Measurements from ENCODE around the gene CCDC122.

The CCDC122 gene

GRCh38 chr13:43797869-43798268 lies 81.7 kb downstream of the CCDC122 start:
- H3K4me3 ChIP-seq (ENCODE audit: low read length) = no peak overlapping the region
- H3K36me3 ChIP-seq (ENCODE audit: insufficient read depth, low read depth, low read length) = no peaks in the 10 kb centered on the region
- no peaks in the 10 kb centered on the region for H3K4me1 ChIP-seq (ENCODE audit: insufficient read depth, low read length)
- no peaks in the 10 kb centered on the region for H3K9me3 ChIP-seq (ENCODE audit: insufficient read depth, low read depth, low read length)
- H3K27me3 ChIP-seq (ENCODE audit: insufficient read depth, low read length) = no peaks in the 10 kb centered on the region
- no peak overlapping the region for H3K9ac ChIP-seq (ENCODE audit: low read depth, low read length)
- no peak overlapping the region for H3K27ac ChIP-seq (ENCODE audit: low read length)

GRCh38 chr13:43797159-43797558 lies 82.4 kb downstream of the CCDC122 start:
- Histone ChIP-seq H3K4me3 (ENCODE audit: low read length) (no peak overlapping the region), H3K27ac (ENCODE audit: low read length) (no peak overlapping the region), H3K4me1 (ENCODE audit: insufficient read depth, low read length) (no peaks in the 10 kb centered on the region), H3K9me3 (ENCODE audit: insufficient read depth, low read depth, low read length) (no peaks in the 10 kb centered on the region), H3K9ac (ENCODE audit: low read depth, low read length) (no peak overlapping the region), H3K27me3 (ENCODE audit: insufficient read depth, low read length) (no peaks in the 10 kb centered on the region), H3K36me3 (ENCODE audit: insufficient read depth, low read depth, low read length) (no peaks in the 10 kb centered on the region)

- Histone ChIP-seq H3K4me3 (ENCODE audit: low read length) (no peak overlapping the region), H3K4me1 (ENCODE audit: insufficient read depth, low read length) (no peaks in the 10 kb centered on the region), H3K27ac (ENCODE audit: low read length) (no peak overlapping the region), H3K9ac (ENCODE audit: low read depth, low read length) (no peak overlapping the region), H3K9me3 (ENCODE audit: insufficient read depth, low read depth, low read length) (no peaks in the 10 kb centered on the region), H3K27me3 (ENCODE audit: insufficient read depth, low read length) (peaks cover 5% of the 10 kb centered on the region; the same call in 1 of the 2 replicates), H3K36me3 (ENCODE audit: insufficient read depth, low read depth, low read length) (no peaks in the 10 kb centered on the region)
Measured at GRCh38 chr13:43794416-43794815, 85.1 kb downstream of the CCDC122 start.

- Histone ChIP-seq H3K9me3 (ENCODE audit: insufficient read depth, low read depth, low read length) (no peaks in the 10 kb centered on the region), H3K4me3 (ENCODE audit: low read length) (no peak overlapping the region), H3K27ac (ENCODE audit: low read length) (no peak overlapping the region)
Measured at GRCh38 chr13:43792076-43792881, 87.3 kb downstream of the CCDC122 start.

GRCh38 chr13:43787997-43788396 lies 91.5 kb downstream of the CCDC122 start:
- no peak overlapping the region for H3K9ac ChIP-seq (ENCODE audit: low read depth, low read length)
- H3K4me3 ChIP-seq (ENCODE audit: low read length) = peak overlapping the region; percentile 76
- H3K36me3 ChIP-seq (ENCODE audit: insufficient read depth, low read depth, low read length) = no peaks in the 10 kb centered on the region
- peaks cover 11% of the 10 kb centered on the region; the same call in 1 of the 2 replicates for H3K4me1 ChIP-seq (ENCODE audit: insufficient read depth, low read length)
- H3K27ac ChIP-seq (ENCODE audit: low read length) = no peak overlapping the region
- peaks cover 67% of the 10 kb centered on the region for H3K27me3 ChIP-seq (ENCODE audit: insufficient read depth, low read length)
- no peaks in the 10 kb centered on the region for H3K9me3 ChIP-seq (ENCODE audit: insufficient read depth, low read depth, low read length)

More at GRCh38 chr13:43792076-43792881, 87.3 kb downstream of the CCDC122 start:
- H3K27me3 ChIP-seq (ENCODE audit: insufficient read depth, low read length) = peaks cover 24% of the 10 kb centered on the region
- no peaks in the 10 kb centered on the region for H3K36me3 ChIP-seq (ENCODE audit: insufficient read depth, low read depth, low read length)
- H3K9ac ChIP-seq (ENCODE audit: low read depth, low read length) = no peak overlapping the region
- peaks cover 8% of the 10 kb centered on the region; the same call in 1 of the 2 replicates for H3K4me1 ChIP-seq (ENCODE audit: insufficient read depth, low read length)

GRCh38 chr13:43787518-43787891 lies 92.0 kb downstream of the CCDC122 start:
- H3K36me3 ChIP-seq (ENCODE audit: insufficient read depth, low read depth, low read length) = no peaks in the 10 kb centered on the region
- no peak overlapping the region; the same call in 1 of the 2 replicates for H3K9ac ChIP-seq (ENCODE audit: low read depth, low read length)
- no peaks in the 10 kb centered on the region for H3K9me3 ChIP-seq (ENCODE audit: insufficient read depth, low read depth, low read length)
- peaks cover 11% of the 10 kb centered on the region; the same call in 1 of the 2 replicates for H3K4me1 ChIP-seq (ENCODE audit: insufficient read depth, low read length)
- H3K27me3 ChIP-seq (ENCODE audit: insufficient read depth, low read length) = peaks cover 72% of the 10 kb centered on the region
- no peak overlapping the region for H3K27ac ChIP-seq (ENCODE audit: low read length)
- peak overlapping the region; percentile 76 for H3K4me3 ChIP-seq (ENCODE audit: low read length)

- no peak within 1 kb of the TSS; the same call in 1 of the 2 replicates for H3K9ac ChIP-seq (ENCODE audit: low read depth, low read length)
- H3K27ac ChIP-seq (ENCODE audit: low read length) = no peak within 1 kb of the TSS
- peaks cover 78% of the 10 kb centered on the region for H3K27me3 ChIP-seq (ENCODE audit: insufficient read depth, low read length)
- peaks cover 11% of the 10 kb centered on the region; the same call in 1 of the 2 replicates for H3K4me1 ChIP-seq (ENCODE audit: insufficient read depth, low read length)
- H3K36me3 ChIP-seq (ENCODE audit: insufficient read depth, low read depth, low read length) = no peaks in the 10 kb centered on the region
- H3K9me3 ChIP-seq (ENCODE audit: insufficient read depth, low read depth, low read length) = no peaks in the 10 kb centered on the region
- H3K4me3 ChIP-seq (ENCODE audit: low read length) = peak within 1 kb of the TSS; percentile 76
Measured at GRCh38 chr13:43786766-43787517, 92.6 kb downstream of the CCDC122 start, which contains the start of gene ENOX1. Gene ENOX1, minus strand, starts transcription at chr13:43786972.

GRCh38 chr13:43786472-43786765 lies 93.1 kb downstream of the CCDC122 start:
- Histone ChIP-seq H3K4me1 (ENCODE audit: insufficient read depth, low read length) (peaks cover 11% of the 10 kb centered on the region; the same call in 1 of the 2 replicates), H3K9ac (ENCODE audit: low read depth, low read length) (no peak overlapping the region), H3K27me3 (ENCODE audit: insufficient read depth, low read length) (peaks cover 83% of the 10 kb centered on the region), H3K9me3 (ENCODE audit: insufficient read depth, low read depth, low read length) (no peaks in the 10 kb centered on the region), H3K36me3 (ENCODE audit: insufficient read depth, low read depth, low read length) (no peaks in the 10 kb centered on the region), H3K4me3 (ENCODE audit: low read length) (peak overlapping the region; percentile 76), H3K27ac (ENCODE audit: low read length) (no peak overlapping the region)
